ENCODE data around the gene PAX2. TPM values are rescaled to one million over a fixed set of nuclear protein-coding genes. Genes with fewer than 3 reads are reported as not detected.

The PAX2 gene
- total RNA-seq, 1 experiment from 2014 or later: not detected

DNA sequence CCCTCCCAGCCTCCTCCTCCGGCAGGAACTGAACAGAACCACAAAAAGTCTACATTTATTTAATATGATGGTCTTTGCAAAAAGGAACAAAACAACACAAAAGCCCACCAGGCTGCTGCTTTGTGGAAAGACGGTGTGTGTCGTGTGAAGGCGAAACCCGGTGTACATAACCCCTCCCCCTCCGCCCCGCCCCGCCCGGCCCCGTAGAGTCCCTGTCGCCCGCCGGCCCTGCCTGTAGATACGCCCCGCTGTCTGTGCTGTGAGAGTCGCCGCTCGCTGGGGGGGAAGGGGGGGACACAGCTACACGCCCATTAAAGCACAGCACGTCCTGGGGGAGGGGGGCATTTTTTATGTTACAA lies 83.3 kb downstream of the PAX2 start:
- no peaks in the 10 kb centered on the region for H3K9me3 ChIP-seq (ENCODE audit: control insufficient read depth, low read depth, low read length)
- no peak overlapping the region for H4K8ac ChIP-seq (replicated peaks; ENCODE audit: insufficient read length, low read depth, low read length)
- no peak overlapping the region for H2BK120ac ChIP-seq (ENCODE audit: low read depth, low read length, poor library complexity, severe bottlenecking)
- no peak for DNase-seq
- H3K27me3 ChIP-seq (ENCODE audit: insufficient read depth, low read length): peaks cover 97% of the 10 kb centered on the region
- H4K91ac ChIP-seq (ENCODE audit: insufficient read length, low read depth, low read length): no peak overlapping the region
- H4K5ac ChIP-seq (ENCODE audit: insufficient read length, low read depth, low read length): no peak overlapping the region
- Mint-ChIP-seq H3K4me3 (peak overlapping the region; percentile 19 to 77; a peak in 4 of 5 replicates), H3K4me1 (peaks cover 24 to 34% of the 10 kb centered on the region in 2 experiments), H3K36me3 (ENCODE audit: insufficient read depth in 1 of 3, low read depth in 3 of 3) (peaks cover 0 to 2% (median 0%) of the 10 kb centered on the region in 3 experiments; a peak in 2 of 7 replicates), H3K9me3 (peaks cover 0 to 4% of the 10 kb centered on the region in 2 experiments; a peak in 2 of 5 replicates), H3K27ac (no peak overlapping the region), H3K27me3 (ENCODE audit: low read depth) (peaks cover 28% of the 10 kb centered on the region)
- no peak for TF ChIP-seq CTCF (conservative IDR thresholded peaks at IDR 0.05)
- H2BK5ac ChIP-seq (ENCODE audit: insufficient read length, low read length): no peak overlapping the region
- no peak overlapping the region for H2AFZ ChIP-seq (ENCODE audit: low read length)
- no peak overlapping the region for H3K27ac ChIP-seq (ENCODE audit: insufficient read length, low read depth, low read length)
- no peak overlapping the region for H3K56ac ChIP-seq (ENCODE audit: insufficient read length, low read depth, low read length)
- no peaks in the 10 kb centered on the region for H3K79me1 ChIP-seq (ENCODE audit: insufficient read depth, low read depth, low read length, poor library complexity, severe bottlenecking)
- H3K18ac ChIP-seq (ENCODE audit: insufficient read length, low read depth, low read length): no peak overlapping the region
- H3K23ac ChIP-seq (ENCODE audit: insufficient read length, low read depth, low read length): no peak overlapping the region
- no peak overlapping the region for H3K9ac ChIP-seq (ENCODE audit: extremely low read depth, insufficient read length, low read length)
- H3K23me2 ChIP-seq (ENCODE audit: insufficient read length, low read depth, low read length, poor library complexity, severe bottlenecking): peaks cover 14% of the 10 kb centered on the region
- no peaks in the 10 kb centered on the region for H3K79me2 ChIP-seq (ENCODE audit: insufficient read depth, low read length)
- peaks cover 2% of the 10 kb centered on the region for H4K20me1 ChIP-seq (ENCODE audit: control insufficient read depth, insufficient read depth, insufficient read length)
- no peak overlapping the region for H2AK5ac ChIP-seq (ENCODE audit: insufficient read length, low read length)
- no peaks in the 10 kb centered on the region for H3K4me1 ChIP-seq (ENCODE audit: insufficient read depth, low read length)
- no CpG with 5 or more reads among the region's 20 CpGs for WGBS (ENCODE audit: extremely low coverage, insufficient read length, low lambda C conversion rate)
- no peak overlapping the region for H3T11ph ChIP-seq (ENCODE audit: low read length)
- H2BK15ac ChIP-seq (ENCODE audit: low read depth, low read length): no peak overlapping the region
- H2BK20ac ChIP-seq (ENCODE audit: low read depth, low read length, poor library complexity, severe bottlenecking): no peak overlapping the region
- H3K14ac ChIP-seq (ENCODE audit: insufficient read depth, low read length): no peak overlapping the region
- H3K4ac ChIP-seq (ENCODE audit: low read depth, low read length): no peak overlapping the region
- no peak overlapping the region for H2BK12ac ChIP-seq (ENCODE audit: insufficient read length, low read depth, low read length)
- peak overlapping the region; percentile 38 for H3K4me2 ChIP-seq (ENCODE audit: insufficient read depth, insufficient read length, low read length)
